Liver (tissue), 9 donors: ENCODE results near the gene TOR3A. TPM values are rescaled to one million over a fixed set of nuclear protein-coding genes. Genes with fewer than 3 reads are reported as not detected.

Source experiments
- DNase-seq: peaks from one replicate; pipeline ENCODE4 v3.0.0-alpha.2; 2017; ENCODE audit warnings: low spot score
- H3K27ac ChIP-seq, 2 donors: one replicate each; pipeline ENCODE4 v1.7.0; 2013; ENCODE audit warnings: inconsistent platforms in 2 of 2, low read length in 2 of 2, control low read depth in 1 of 2, low read depth in 1 of 2, mild to moderate bottlenecking in 1 of 2
- H3K27me3 ChIP-seq, 4 donors: one replicate each; pipeline versions ENCODE4 v1.6.1 to v1.7.0; 2013; ENCODE audit warnings: low read length in 3 of 4, inconsistent platforms in 1 of 4, mild to moderate bottlenecking in 1 of 4, moderate library complexity in 1 of 4; ENCODE audit not compliant: control insufficient read depth in 4 of 4, insufficient read depth in 4 of 4
- H3K36me3 ChIP-seq, 4 donors: one replicate each; pipeline versions ENCODE4 v1.6.1 to v1.7.0; 2013; ENCODE audit warnings: low read length in 3 of 4, mild to moderate bottlenecking in 3 of 4, low read depth in 1 of 4, moderate library complexity in 1 of 4; ENCODE audit not compliant: control insufficient read depth in 4 of 4, insufficient read depth in 3 of 4
- H3K4me1 ChIP-seq, 4 donors: one replicate each; pipeline versions ENCODE4 v1.6.1 to v1.7.0; 2013; ENCODE audit warnings: low read length in 3 of 4, mild to moderate bottlenecking in 3 of 4, moderate library complexity in 1 of 4; ENCODE audit not compliant: control insufficient read depth in 4 of 4, insufficient read depth in 4 of 4
- H3K4me3 ChIP-seq, 3 donors: one replicate each; pipeline versions ENCODE4 v1.6.1 to v1.7.0; 2013; ENCODE audit warnings: low read length in 3 of 3, control low read depth in 1 of 3, low read depth in 1 of 3, mild to moderate bottlenecking in 1 of 3
- H3K9ac ChIP-seq, 2 donors: one replicate each; pipeline ENCODE4 v1.7.0; 2013; ENCODE audit warnings: low read length in 2 of 2, mild to moderate bottlenecking in 2 of 2, moderate library complexity in 2 of 2, control low read depth in 1 of 2, low read depth in 1 of 2
- H3K9me3 ChIP-seq, 4 donors: one replicate each; pipeline versions ENCODE4 v1.6.1 to v1.7.0; 2013; ENCODE audit warnings: low read length in 3 of 4; ENCODE audit not compliant: control insufficient read depth in 4 of 4
- EGR1 ChIP-seq, 2 donors: IDR thresholded peaks; 2 replicates each; pipeline ENCODE4 v1.6.1; 2016 to 2018; ENCODE audit warnings: antibody characterized with exemption in 2 of 2, low read depth in 2 of 2
- FOXA1 ChIP-seq: IDR thresholded peaks from 2 replicates; pipeline ENCODE4 v1.6.1; 2016; ENCODE audit warnings: antibody characterized with exemption
- FOXA2 ChIP-seq: IDR thresholded peaks from 2 replicates; pipeline ENCODE4 v1.6.1; 2016; ENCODE audit warnings: antibody characterized with exemption
- GABPA ChIP-seq, 2 donors: IDR thresholded peaks in 1 of 2; conservative IDR thresholded peaks in 1 of 2; 2 replicates each; pipeline ENCODE4 v1.6.1; 2016; ENCODE audit warnings: antibody characterized with exemption in 2 of 2, mild to moderate bottlenecking in 1 of 2, moderate library complexity in 1 of 2
- HNF4A ChIP-seq, 2 donors: conservative IDR thresholded peaks; 2 replicates each; pipeline ENCODE4 v1.6.1; 2016; ENCODE audit warnings: antibody characterized with exemption in 2 of 2, mild to moderate bottlenecking in 2 of 2
- HNF4G ChIP-seq: IDR thresholded peaks from 2 replicates; pipeline ENCODE4 v1.6.1; 2016; ENCODE audit warnings: antibody characterized with exemption
- JUND ChIP-seq, 2 donors: IDR thresholded peaks; 2 replicates each; pipeline ENCODE4 v1.6.1; 2016; ENCODE audit warnings: antibody characterized with exemption in 2 of 2
- NR2F2 ChIP-seq: IDR thresholded peaks from 2 replicates; pipeline ENCODE4 v1.6.1; 2016; ENCODE audit warnings: antibody characterized with exemption
- RAD21 ChIP-seq, 2 donors: IDR thresholded peaks; 2 replicates each; pipeline ENCODE4 v1.6.1; 2016; ENCODE audit warnings: antibody characterized with exemption in 2 of 2, mild to moderate bottlenecking in 2 of 2
- RXRA ChIP-seq, 2 donors: IDR thresholded peaks; 2 replicates each; pipeline ENCODE4 v1.6.1; 2017 to 2018; ENCODE audit warnings: antibody characterized with exemption in 2 of 2, mild to moderate bottlenecking in 1 of 2
- SP1 ChIP-seq: IDR thresholded peaks from 2 replicates; pipeline ENCODE4 v1.6.1; 2018; ENCODE audit warnings: antibody characterized with exemption, mild to moderate bottlenecking
- TAF1 ChIP-seq: conservative IDR thresholded peaks from 2 replicates; pipeline ENCODE4 v1.6.1; 2016; ENCODE audit warnings: antibody characterized with exemption, mild to moderate bottlenecking
- YY1 ChIP-seq: IDR thresholded peaks from 2 replicates; pipeline ENCODE4 v1.6.1; 2016; ENCODE audit warnings: antibody characterized with exemption, mild to moderate bottlenecking
- WGBS: extraction: QIAGEN DNeasy Blood & Tissue Kit; methylation state at CpG from one replicate; pipeline ENCODE4 v1.1.7; 2013; 5-methylcytosine and 5-hydroxymethylcytosine counted together
- polyA plus RNA-seq, 2 donors: library from polyadenylated mRNA; stranded (reverse) in 1 of 2; unstranded in 1 of 2; fragments of 200-250 nt in 1 of 2; fragments of >200 nt in 1 of 2; fragmentation: Nextera tagmentation in 1 of 2; extraction: Ambion mirVana in 1 of 2; gene quantifications; one replicate each; pipeline versions ENCODE4 v1.2.1 to v1.2.3, GENCODE V29; 2013 to 2015
- total RNA-seq, 2 donors: library from RNA; depleted of rRNA; stranded (reverse); fragments of >200 nt; gene quantifications; one replicate each; pipeline ENCODE4 v1.2.3, GENCODE V29; 2014
- TF ChIP-seq, protein P1 (sequence below): IDR thresholded peaks from 2 replicates; pipeline ENCODE4 v1.6.1; 2016; ENCODE audit warnings: antibody characterized with exemption, mild to moderate bottlenecking
- TF ChIP-seq, protein P2 (sequence below): IDR thresholded peaks from 2 replicates; pipeline ENCODE4 v1.6.1; 2016; ENCODE audit warnings: antibody characterized with exemption
- TF ChIP-seq, protein P3 (sequence below): fragments of 150-350 bp; IDR thresholded peaks from 2 replicates; pipeline ENCODE4 v1.5.1; 2017; ENCODE audit warnings: improper control_type of control experiment, low read depth, low read length; ENCODE audit not compliant: missing input control
- TF ChIP-seq, protein P4 (sequence below): IDR thresholded peaks from 2 replicates; pipeline ENCODE4 v1.6.1; 2016; ENCODE audit warnings: antibody characterized with exemption
- TF ChIP-seq, protein P5 (sequence below): IDR thresholded peaks from 2 replicates; pipeline ENCODE4 v1.6.1; 2016; ENCODE audit warnings: antibody characterized with exemption
- donor health status: healthy.
- donor health status: healthy.
- donor health status: healthy.
- donor health status: healthy.
- donor health status: healthy.

The TOR3A gene
- total and polyA plus RNA-seq, 4 donors, result 14.3 to 31.0 (median 23.5) TPM

DNA sequence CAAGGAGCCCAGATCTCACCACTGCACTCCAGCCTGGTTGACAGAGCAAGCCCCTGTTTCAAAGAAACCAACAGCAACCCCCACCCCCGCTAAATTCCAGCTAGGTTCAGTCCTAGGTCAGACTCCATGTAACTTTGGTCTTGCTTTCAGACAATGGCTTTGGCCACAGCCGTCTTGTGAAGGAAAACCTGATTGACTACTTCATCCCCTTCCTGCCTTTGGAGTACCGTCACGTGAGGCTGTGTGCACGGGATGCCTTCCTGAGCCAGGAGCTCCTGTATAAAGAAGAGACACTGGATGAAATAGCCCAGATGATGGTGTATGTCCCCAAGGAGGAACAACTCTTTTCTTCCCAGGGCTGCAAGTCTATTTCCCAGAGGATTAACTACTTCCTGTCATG, 12.9 kb downstream of the TOR3A start (continued):
- TF ChIP-seq, protein P1, sequence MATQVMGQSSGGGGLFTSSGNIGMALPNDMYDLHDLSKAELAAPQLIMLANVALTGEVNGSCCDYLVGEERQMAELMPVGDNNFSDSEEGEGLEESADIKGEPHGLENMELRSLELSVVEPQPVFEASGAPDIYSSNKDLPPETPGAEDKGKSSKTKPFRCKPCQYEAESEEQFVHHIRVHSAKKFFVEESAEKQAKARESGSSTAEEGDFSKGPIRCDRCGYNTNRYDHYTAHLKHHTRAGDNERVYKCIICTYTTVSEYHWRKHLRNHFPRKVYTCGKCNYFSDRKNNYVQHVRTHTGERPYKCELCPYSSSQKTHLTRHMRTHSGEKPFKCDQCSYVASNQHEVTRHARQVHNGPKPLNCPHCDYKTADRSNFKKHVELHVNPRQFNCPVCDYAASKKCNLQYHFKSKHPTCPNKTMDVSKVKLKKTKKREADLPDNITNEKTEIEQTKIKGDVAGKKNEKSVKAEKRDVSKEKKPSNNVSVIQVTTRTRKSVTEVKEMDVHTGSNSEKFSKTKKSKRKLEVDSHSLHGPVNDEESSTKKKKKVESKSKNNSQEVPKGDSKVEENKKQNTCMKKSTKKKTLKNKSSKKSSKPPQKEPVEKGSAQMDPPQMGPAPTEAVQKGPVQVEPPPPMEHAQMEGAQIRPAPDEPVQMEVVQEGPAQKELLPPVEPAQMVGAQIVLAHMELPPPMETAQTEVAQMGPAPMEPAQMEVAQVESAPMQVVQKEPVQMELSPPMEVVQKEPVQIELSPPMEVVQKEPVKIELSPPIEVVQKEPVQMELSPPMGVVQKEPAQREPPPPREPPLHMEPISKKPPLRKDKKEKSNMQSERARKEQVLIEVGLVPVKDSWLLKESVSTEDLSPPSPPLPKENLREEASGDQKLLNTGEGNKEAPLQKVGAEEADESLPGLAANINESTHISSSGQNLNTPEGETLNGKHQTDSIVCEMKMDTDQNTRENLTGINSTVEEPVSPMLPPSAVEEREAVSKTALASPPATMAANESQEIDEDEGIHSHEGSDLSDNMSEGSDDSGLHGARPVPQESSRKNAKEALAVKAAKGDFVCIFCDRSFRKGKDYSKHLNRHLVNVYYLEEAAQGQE, result no peak

DNA sequence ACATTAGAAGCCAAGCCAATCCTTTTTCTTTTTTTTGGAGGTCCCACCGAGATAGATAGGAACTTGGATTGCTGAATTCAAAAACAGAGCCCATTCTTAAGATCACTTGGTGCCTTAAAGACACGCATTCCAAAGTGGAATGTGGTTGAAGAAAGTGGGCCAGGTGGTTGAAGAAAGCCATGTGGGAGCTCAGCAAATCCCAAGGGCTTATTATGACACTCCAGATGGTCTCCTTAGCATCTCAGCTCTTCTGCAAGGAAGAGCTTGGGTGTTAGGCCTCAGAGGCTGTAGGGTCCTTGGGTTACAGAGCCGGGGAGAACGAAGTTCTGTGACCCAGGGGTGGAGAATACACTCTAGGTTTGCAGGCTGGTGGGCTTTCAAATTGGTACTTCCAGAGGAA, 13.5 kb downstream of the TOR3A start:
- H3K9ac ChIP-seq, result no peak overlapping the region
- WGBS, result 87% methylated on average over 4 of the region's 4 CpGs
- no peaks in the 10 kb centered on the region for H3K9me3 ChIP-seq
- DNase-seq, result no peak
- no peak for TF ChIP-seq SP1
- TF ChIP-seq HNF4G, result no peak
- no peak for TF ChIP-seq YY1
- TF ChIP-seq HNF4A (conservative IDR thresholded peaks at IDR 0.05), result no peak
- TF ChIP-seq, protein P1, result no peak
- TF ChIP-seq, protein P2, sequence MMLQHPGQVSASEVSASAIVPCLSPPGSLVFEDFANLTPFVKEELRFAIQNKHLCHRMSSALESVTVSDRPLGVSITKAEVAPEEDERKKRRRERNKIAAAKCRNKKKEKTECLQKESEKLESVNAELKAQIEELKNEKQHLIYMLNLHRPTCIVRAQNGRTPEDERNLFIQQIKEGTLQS, result no peak
- no peak for TF ChIP-seq EGR1 (IDR thresholded peaks at IDR 0.05; ENCODE audit: low read depth in 2 of 2)
- no peak for TF ChIP-seq TAF1
- TF ChIP-seq, protein P3, sequence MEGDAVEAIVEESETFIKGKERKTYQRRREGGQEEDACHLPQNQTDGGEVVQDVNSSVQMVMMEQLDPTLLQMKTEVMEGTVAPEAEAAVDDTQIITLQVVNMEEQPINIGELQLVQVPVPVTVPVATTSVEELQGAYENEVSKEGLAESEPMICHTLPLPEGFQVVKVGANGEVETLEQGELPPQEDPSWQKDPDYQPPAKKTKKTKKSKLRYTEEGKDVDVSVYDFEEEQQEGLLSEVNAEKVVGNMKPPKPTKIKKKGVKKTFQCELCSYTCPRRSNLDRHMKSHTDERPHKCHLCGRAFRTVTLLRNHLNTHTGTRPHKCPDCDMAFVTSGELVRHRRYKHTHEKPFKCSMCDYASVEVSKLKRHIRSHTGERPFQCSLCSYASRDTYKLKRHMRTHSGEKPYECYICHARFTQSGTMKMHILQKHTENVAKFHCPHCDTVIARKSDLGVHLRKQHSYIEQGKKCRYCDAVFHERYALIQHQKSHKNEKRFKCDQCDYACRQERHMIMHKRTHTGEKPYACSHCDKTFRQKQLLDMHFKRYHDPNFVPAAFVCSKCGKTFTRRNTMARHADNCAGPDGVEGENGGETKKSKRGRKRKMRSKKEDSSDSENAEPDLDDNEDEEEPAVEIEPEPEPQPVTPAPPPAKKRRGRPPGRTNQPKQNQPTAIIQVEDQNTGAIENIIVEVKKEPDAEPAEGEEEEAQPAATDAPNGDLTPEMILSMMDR, result no peak
- TF ChIP-seq RXRA (IDR thresholded peaks at IDR 0.05), result no peak
- TF ChIP-seq NR2F2, result no peak
- TF ChIP-seq FOXA2, result no peak
- no peak for TF ChIP-seq RAD21 (IDR thresholded peaks at IDR 0.05)
- TF ChIP-seq, protein P4, sequence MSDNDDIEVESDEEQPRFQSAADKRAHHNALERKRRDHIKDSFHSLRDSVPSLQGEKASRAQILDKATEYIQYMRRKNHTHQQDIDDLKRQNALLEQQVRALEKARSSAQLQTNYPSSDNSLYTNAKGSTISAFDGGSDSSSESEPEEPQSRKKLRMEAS, result no peak
- TF ChIP-seq, protein P5, sequence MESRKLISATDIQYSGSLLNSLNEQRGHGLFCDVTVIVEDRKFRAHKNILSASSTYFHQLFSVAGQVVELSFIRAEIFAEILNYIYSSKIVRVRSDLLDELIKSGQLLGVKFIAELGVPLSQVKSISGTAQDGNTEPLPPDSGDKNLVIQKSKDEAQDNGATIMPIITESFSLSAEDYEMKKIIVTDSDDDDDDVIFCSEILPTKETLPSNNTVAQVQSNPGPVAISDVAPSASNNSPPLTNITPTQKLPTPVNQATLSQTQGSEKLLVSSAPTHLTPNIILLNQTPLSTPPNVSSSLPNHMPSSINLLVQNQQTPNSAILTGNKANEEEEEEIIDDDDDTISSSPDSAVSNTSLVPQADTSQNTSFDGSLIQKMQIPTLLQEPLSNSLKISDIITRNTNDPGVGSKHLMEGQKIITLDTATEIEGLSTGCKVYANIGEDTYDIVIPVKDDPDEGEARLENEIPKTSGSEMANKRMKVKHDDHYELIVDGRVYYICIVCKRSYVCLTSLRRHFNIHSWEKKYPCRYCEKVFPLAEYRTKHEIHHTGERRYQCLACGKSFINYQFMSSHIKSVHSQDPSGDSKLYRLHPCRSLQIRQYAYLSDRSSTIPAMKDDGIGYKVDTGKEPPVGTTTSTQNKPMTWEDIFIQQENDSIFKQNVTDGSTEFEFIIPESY, result no peak
- TF ChIP-seq GABPA (IDR thresholded peaks at IDR 0.05 in 1 of 2, conservative IDR thresholded peaks at IDR 0.05 in 1 of 2), result no peak
- no peak for TF ChIP-seq JUND (IDR thresholded peaks at IDR 0.05)
- no peak for TF ChIP-seq FOXA1
- H3K27me3 ChIP-seq, result no peaks in the 10 kb centered on the region
- H3K36me3 ChIP-seq, result peaks cover 5 to 29% (median 24%) of the 10 kb centered on the region in 4 donors
- peak overlapping the region; percentile 7 to 48 for H3K27ac ChIP-seq
- H3K4me1 ChIP-seq, result peaks cover 18 to 58% (median 55%) of the 10 kb centered on the region in 4 donors
- H3K4me3 ChIP-seq, result no peak overlapping the region
